GM12878 (cell line): ENCODE results near the gene UGT1A7. TPM values are rescaled to one million over a fixed set of nuclear protein-coding genes. Genes with fewer than 3 reads are reported as not detected.

Experiments
- ATAC-seq: fragments of 200-7000 bp; cut with Tn5 transposase; 3 replicates; pipeline ENCODE4 v1.9.1; 2020; ENCODE audit warnings: mild to moderate bottlenecking, moderate library complexity
- BruUV-seq: library from RNA; stranded (reverse); fragments of 400-500 nt; replicated peaks from 2 replicates; lab custom pipeline; 2021; lab: Mats Ljungman, UMichigan
- CTCF ChIA-PET: fragments of 300-600 bp; sonication (Branson Sonifier 250); formaldehyde crosslinking; extraction: SDS; loops from one replicate; lab custom pipeline; 2021; ENCODE audit warnings: inconsistent platforms; lab: Yijun Ruan, JAX
- POLR2A ChIA-PET: fragments of 350-600 bp; formaldehyde crosslinking; extraction: SDS; loops from one replicate; lab custom pipeline; 2021; ENCODE audit warnings: inconsistent platforms; lab: Charles Lee
- RAD21 ChIA-PET: fragments of 300-600 bp; sonication (Branson Sonifier 250); formaldehyde crosslinking; loops from one replicate; lab custom pipeline; 2023; ENCODE audit warnings: antibody characterized with exemption; ENCODE audit not compliant: unreplicated experiment; lab: Charles Lee
- SMC1A ChIA-PET: fragments of 300-600 bp; sonication (Branson Sonifier 250); formaldehyde crosslinking; loops from one replicate; lab custom pipeline; 2023; ENCODE audit not compliant: unreplicated experiment, uncharacterized antibody; lab: Charles Lee
- DNase-seq: peaks from one replicate; pipeline ENCODE4 v3.0.0-alpha.2; 2011; ENCODE audit warnings: low read depth, low spot score
- FAIRE-seq: peaks from 3 replicates; lab custom pipeline; 2011; peaks lifted over from hg19 to GRCh38; lab: Jason Lieb, UNC
- H2AFZ ChIP-seq: 2 replicates; pipeline ENCODE4 v1.6.0; 2011; ENCODE audit warnings: low read depth, low read length, control low read depth; ENCODE audit not compliant: control insufficient read depth
- H3K27ac ChIP-seq: 2 replicates; pipeline ENCODE4 v1.5.1; 2011; ENCODE audit warnings: control low read depth; ENCODE audit not compliant: control insufficient read depth, insufficient read depth
- H3K27me3 ChIP-seq, 2 experiments: replicated peaks in 1 of 2; 2 replicates each; pipeline versions ENCODE4 v1.6.0 to v1.6.1; 2011; ENCODE audit warnings: low read length in 1 of 2; ENCODE audit not compliant: control insufficient read depth in 2 of 2, insufficient read depth in 2 of 2
- H3K36me3 ChIP-seq, 2 experiments: 2 replicates each; pipeline ENCODE4 v1.5.1; 2011; ENCODE audit warnings: low read length in 1 of 2; ENCODE audit not compliant: control insufficient read depth in 2 of 2, insufficient read depth in 2 of 2
- H3K4me1 ChIP-seq: 2 replicates; pipeline ENCODE4 v1.6.1; 2011; ENCODE audit warnings: mild to moderate bottlenecking, low read length, moderate library complexity, mixed read lengths; ENCODE audit not compliant: control insufficient read depth, insufficient read depth
- H3K4me2 ChIP-seq: 2 replicates; pipeline ENCODE4 v1.6.0; 2011; ENCODE audit warnings: control low read depth; ENCODE audit not compliant: control insufficient read depth, insufficient read depth
- H3K4me3 ChIP-seq: fragments of 200-600 bp; sonication (generic); 2 replicates; pipeline ENCODE4 v1.5.1; 2016
- H3K79me2 ChIP-seq: 2 replicates; pipeline ENCODE4 v1.6.0; 2011; ENCODE audit warnings: low read length; ENCODE audit not compliant: control insufficient read depth, insufficient read depth
- H3K9ac ChIP-seq: 2 replicates; pipeline ENCODE4 v1.8.0; 2011; ENCODE audit warnings: low read length, control low read depth, mixed read lengths; ENCODE audit not compliant: control insufficient read depth, insufficient read depth
- H3K9me3 ChIP-seq: replicated peaks from 3 replicates; pipeline ENCODE4 v1.5.1; 2011; ENCODE audit warnings: mild to moderate bottlenecking, low read length; ENCODE audit not compliant: control insufficient read depth, insufficient read depth
- H4K20me1 ChIP-seq: 2 replicates; pipeline ENCODE4 v1.6.0; 2011; ENCODE audit not compliant: control insufficient read depth, insufficient read depth
- ASH2L ChIP-seq: fragments of 300-600, 200-600 bp; sonication (generic); IDR thresholded peaks from 2 replicates; pipeline ENCODE4 v1.6.1; 2017; ENCODE audit warnings: low read depth, mild to moderate bottlenecking, borderline replicate concordance
- CBFB ChIP-seq: IDR thresholded peaks from 2 replicates; pipeline ENCODE4 v1.6.1; 2016; ENCODE audit warnings: antibody characterized with exemption, low read depth
- HDAC2 ChIP-seq: fragments of 200-600 bp; sonication (generic); IDR thresholded peaks from 2 replicates; pipeline ENCODE4 v1.6.1; 2017
- IKZF1 ChIP-seq: fragments of 450-650 bp; conservative IDR thresholded peaks from 2 replicates; pipeline ENCODE4 v1.6.1; 2017; ENCODE audit warnings: antibody characterized with exemption, mild to moderate bottlenecking
- KDM1A ChIP-seq: fragments of 200-600 bp; sonication (generic); IDR thresholded peaks from 2 replicates; pipeline ENCODE4 v1.6.1; 2016; ENCODE audit warnings: borderline replicate concordance
- KLF5 ChIP-seq: fragments of 450-650 bp; IDR thresholded peaks from 2 replicates; pipeline ENCODE4 v1.6.1; 2014; ENCODE audit warnings: mild to moderate bottlenecking; ENCODE audit not compliant: partially characterized antibody
- LARP7 ChIP-seq: fragments of 450-650 bp; IDR thresholded peaks from 2 replicates; pipeline ENCODE4 v1.6.1; 2017; ENCODE audit warnings: mild to moderate bottlenecking
- MYC ChIP-seq: IDR thresholded peaks from 2 replicates; pipeline ENCODE4 v1.6.1; 2011; ENCODE audit warnings: mild to moderate bottlenecking, low read length, moderate library complexity, inconsistent platforms; ENCODE audit not compliant: insufficient read depth, insufficient replicate concordance, insufficient read length, severe bottlenecking
- NFIC ChIP-seq: IDR thresholded peaks from 2 replicates; pipeline ENCODE4 v1.6.1; 2012; ENCODE audit warnings: low read depth, mild to moderate bottlenecking, inconsistent platforms, low read length, moderate library complexity
- PAX5 ChIP-seq: IDR thresholded peaks from 2 replicates; pipeline ENCODE4 v1.6.1; 2011; ENCODE audit warnings: low read depth, low read length, borderline replicate concordance
- STAT1 ChIP-seq: fragments of 450-650 bp; conservative IDR thresholded peaks from 2 replicates; pipeline ENCODE4 v1.6.1; 2014; ENCODE audit warnings: antibody characterized with exemption, mild to moderate bottlenecking
- ZBTB40 ChIP-seq: fragments of 450-650 bp; IDR thresholded peaks from 2 replicates; pipeline ENCODE4 v1.6.1; 2016; ENCODE audit warnings: mild to moderate bottlenecking, moderate library complexity, borderline replicate concordance
- ZNF207 ChIP-seq: fragments of 450-650 bp; IDR thresholded peaks from 2 replicates; pipeline ENCODE4 v1.6.1; 2014; ENCODE audit warnings: antibody characterized with exemption, mild to moderate bottlenecking, borderline replicate concordance
- WGBS: methylation state at CpG from one replicate; pipeline ENCODE4 v1.1.6; 2016; ENCODE audit warnings: low lambda C conversion rate; ENCODE audit not compliant: insufficient replicate concordance, insufficient coverage; ENCODE audit errors: missing lambda C conversion rate; 5-methylcytosine and 5-hydroxymethylcytosine counted together
- in situ Hi-C: fragments of 300-500 bp; cut with MboI; formaldehyde crosslinking; loops from 9 replicates; pipeline ENCODE4 v1.14.3; 2018; ENCODE audit warnings: mixed read lengths
- intact Hi-C: fragments of 100-400 bp; cut with micrococcal nuclease; formaldehyde crosslinking; loops from one replicate; pipeline ENCODE4 v1.14.2; 2022; ENCODE audit not compliant: unreplicated experiment
- polyA plus RNA-seq, 11 experiments: library from polyadenylated mRNA; depleted of rRNA in 4 of 11; unstranded in 6 of 11; stranded (reverse) in 5 of 11; fragments of >200 nt; fragmentation: Nextera tagmentation in 4 of 11; fragmentation: Illumina TruSeq in 1 of 11; extraction: Ambion mirVana in 4 of 11; extraction: Trizol in 1 of 11; gene quantifications; 1 replicate in 1 of 11; 2 replicates in 10 of 11; pipeline versions ENCODE4 v1.2.1 to v1.2.3, GENCODE V29; 2011 to 2016; ENCODE audit warnings: inconsistent platforms in 2 of 11, missing spikeins in 2 of 11, low read depth in 1 of 11
- total RNA-seq, 4 experiments: library from RNA; depleted of rRNA in 3 of 4; stranded (reverse); fragments of >200 nt in 3 of 4; fragmentation: Illumina TruSeq in 1 of 4; extraction: Trizol in 1 of 4; gene quantifications; 2 replicates each; pipeline versions ENCODE4 v1.2.1 to v1.2.3, GENCODE V29; 2013 to 2021
- TF ChIP-seq, protein P1 (sequence below): fragments of 150-350 bp; IDR thresholded peaks from 2 replicates; pipeline ENCODE4 v1.6.1; 2014; ENCODE audit warnings: mild to moderate bottlenecking, low read depth, low read length

Gene UGT1A7
- total and polyA plus RNA-seq, 10 of the 15 experiments (the other 5 are each of a cell fraction or from before 2014, with no cell fraction given), result not detected

GRCh38 chr2:233676046-233676445 lies 5.7 kb upstream of the UGT1A7 start:
- no peaks in the 10 kb centered on the region for H4K20me1 ChIP-seq
- TF ChIP-seq HDAC2 (no peak), PAX5 (no peak), STAT1 (no peak), KLF5 (no peak)
- TF ChIP-seq, all 136 proteins: peak for 0
- ATAC-seq (no peak), DNase-seq (no peak), FAIRE-seq (no peak)
- in situ Hi-C loops, result no loop called here
- no peaks in the 10 kb centered on the region; a peak in 2 of 4 replicates for H3K27me3 ChIP-seq
- no peaks in the 10 kb centered on the region for H3K36me3 ChIP-seq
- ChIA-PET RAD21 (no interaction called here), CTCF (no interaction called here), POLR2A (interaction anchor here (0.5 kb wide), 1 partner anchor 160 kb away, joined by 3 read pairs; no protein-coding TSS in a partner anchor), SMC1A (no interaction called here)
- no peak overlapping the region for H2AFZ ChIP-seq
- H3K79me2 ChIP-seq, result no peaks in the 10 kb centered on the region
- BruUV-seq, result no TSS peak
- no peak overlapping the region for H3K4me2 ChIP-seq
- H3K4me1 ChIP-seq, result no peaks in the 10 kb centered on the region
- intact Hi-C loops, result no loop called here
- H3K4me3 ChIP-seq, result no peak overlapping the region
- no peaks in the 10 kb centered on the region for H3K9me3 ChIP-seq
- H3K27ac ChIP-seq, result no peak overlapping the region
- WGBS, result 0% methylated on average over 2 of the region's 2 CpGs
- H3K9ac ChIP-seq, result no peak overlapping the region

DNA sequence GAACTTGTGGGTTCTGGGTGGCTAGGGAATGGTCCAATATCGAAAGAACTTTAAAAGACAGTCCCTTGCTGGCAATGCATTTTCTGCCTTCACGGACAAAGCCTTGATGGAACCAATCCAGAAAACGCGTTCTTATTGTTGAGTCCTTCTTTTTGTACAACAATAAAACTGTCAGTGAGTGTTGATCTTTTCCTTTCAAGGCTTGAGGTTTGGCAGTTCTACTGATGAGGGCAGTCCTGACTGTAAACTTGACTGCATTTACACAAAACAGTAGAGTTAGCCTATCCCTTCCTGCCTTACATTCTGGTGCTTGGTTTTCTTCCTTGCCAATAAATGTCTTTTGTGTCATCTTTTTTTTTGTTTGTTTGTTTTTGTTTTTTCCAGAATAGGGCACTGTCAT lies 2.5 kb upstream of the UGT1A7 start:
- WGBS, result 15% methylated on average over 4 of the region's 4 CpGs
- intact Hi-C loops, result no loop called here
- H3K27me3 ChIP-seq, result no peaks in the 10 kb centered on the region; a peak in 1 of 4 replicates
- no peak overlapping the region for H3K9ac ChIP-seq
- H3K36me3 ChIP-seq, result no peaks in the 10 kb centered on the region
- DNase-seq (no peak), ATAC-seq (no peak), FAIRE-seq (no peak)
- no TSS peak for BruUV-seq
- no peaks in the 10 kb centered on the region for H3K4me1 ChIP-seq
- H3K27ac ChIP-seq, result no peak overlapping the region
- no peaks in the 10 kb centered on the region for H3K9me3 ChIP-seq
- H3K79me2 ChIP-seq, result no peaks in the 10 kb centered on the region
- POLR2A ChIA-PET, result no interaction called here
- H3K4me2 ChIP-seq, result no peak overlapping the region
- RAD21 ChIA-PET, result no interaction called here
- no peak overlapping the region for H3K4me3 ChIP-seq
- no peaks in the 10 kb centered on the region for H4K20me1 ChIP-seq
- H2AFZ ChIP-seq, result no peak overlapping the region
- CTCF ChIA-PET, result no interaction called here
- SMC1A ChIA-PET, result no interaction called here
- in situ Hi-C loops, result no loop called here
- TF ChIP-seq ZNF207, result no peak
- TF ChIP-seq LARP7, result no peak
- TF ChIP-seq PAX5, result no peak
- TF ChIP-seq NFIC, result no peak
- TF ChIP-seq IKZF1, result no peak
- no peak for TF ChIP-seq KDM1A
- TF ChIP-seq MYC, result no peak
- no peak for TF ChIP-seq ZBTB40
- TF ChIP-seq, protein P1, sequence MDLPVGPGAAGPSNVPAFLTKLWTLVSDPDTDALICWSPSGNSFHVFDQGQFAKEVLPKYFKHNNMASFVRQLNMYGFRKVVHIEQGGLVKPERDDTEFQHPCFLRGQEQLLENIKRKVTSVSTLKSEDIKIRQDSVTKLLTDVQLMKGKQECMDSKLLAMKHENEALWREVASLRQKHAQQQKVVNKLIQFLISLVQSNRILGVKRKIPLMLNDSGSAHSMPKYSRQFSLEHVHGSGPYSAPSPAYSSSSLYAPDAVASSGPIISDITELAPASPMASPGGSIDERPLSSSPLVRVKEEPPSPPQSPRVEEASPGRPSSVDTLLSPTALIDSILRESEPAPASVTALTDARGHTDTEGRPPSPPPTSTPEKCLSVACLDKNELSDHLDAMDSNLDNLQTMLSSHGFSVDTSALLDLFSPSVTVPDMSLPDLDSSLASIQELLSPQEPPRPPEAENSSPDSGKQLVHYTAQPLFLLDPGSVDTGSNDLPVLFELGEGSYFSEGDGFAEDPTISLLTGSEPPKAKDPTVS, result no peak
- TF ChIP-seq ASH2L, result no peak
- TF ChIP-seq CBFB, result no peak
